Limb (tissue), 2 donors: Measurements from ENCODE around the gene PKP4.

Experiments used
- DNase-seq, 2 donors: peaks; one replicate each; pipeline ENCODE4 v3.0.0-alpha.2; 2016; ENCODE audit errors: extremely low spot score in 2 of 2

PKP4 gene

GRCh38 chr2:158583923-158584322, 127.2 kb downstream of the PKP4 start:
- DNase-seq: no peak

- no peak for DNase-seq
Observed at GRCh38 chr2:158586491-158586890, 129.7 kb downstream of the PKP4 start.

- no peak for DNase-seq
Observed at GRCh38 chr2:158589303-158589702, 132.6 kb downstream of the PKP4 start.

DNA sequence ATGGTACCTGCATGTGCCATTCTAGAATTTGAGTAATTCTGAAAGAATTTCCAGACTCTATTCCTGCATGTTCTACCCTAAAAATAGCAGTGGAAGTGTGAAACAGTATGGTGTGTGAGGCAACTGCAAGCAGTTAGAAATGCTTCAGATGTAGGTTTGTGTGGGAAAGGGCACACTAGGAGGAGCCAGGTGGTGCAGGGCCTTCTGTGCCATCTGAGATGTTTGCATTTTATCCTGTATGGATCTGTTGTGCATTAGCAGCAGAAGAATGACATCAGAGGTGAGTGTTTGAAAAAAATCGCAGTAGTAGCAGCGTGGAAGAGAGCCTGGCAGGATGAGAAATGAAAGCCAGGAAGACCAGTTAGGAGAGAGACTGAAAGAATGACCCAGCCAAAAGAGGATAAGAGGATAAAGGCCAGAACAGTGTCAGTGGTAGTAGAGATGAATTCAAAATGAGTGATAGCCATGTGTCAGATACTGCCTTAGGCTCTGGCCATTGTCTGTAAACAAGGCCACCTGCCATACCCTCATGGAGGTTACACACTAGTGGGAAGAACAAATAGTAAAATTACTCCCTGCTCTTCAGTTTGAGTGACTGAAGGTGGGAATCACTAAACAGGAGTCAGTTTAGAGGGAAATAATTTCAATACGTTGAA, 142.2 kb downstream of the PKP4 start:
- DNase-seq: no peak

- no peak for DNase-seq
Observed at GRCh38 chr2:158599609-158600008, 142.9 kb downstream of the PKP4 start.

DNA sequence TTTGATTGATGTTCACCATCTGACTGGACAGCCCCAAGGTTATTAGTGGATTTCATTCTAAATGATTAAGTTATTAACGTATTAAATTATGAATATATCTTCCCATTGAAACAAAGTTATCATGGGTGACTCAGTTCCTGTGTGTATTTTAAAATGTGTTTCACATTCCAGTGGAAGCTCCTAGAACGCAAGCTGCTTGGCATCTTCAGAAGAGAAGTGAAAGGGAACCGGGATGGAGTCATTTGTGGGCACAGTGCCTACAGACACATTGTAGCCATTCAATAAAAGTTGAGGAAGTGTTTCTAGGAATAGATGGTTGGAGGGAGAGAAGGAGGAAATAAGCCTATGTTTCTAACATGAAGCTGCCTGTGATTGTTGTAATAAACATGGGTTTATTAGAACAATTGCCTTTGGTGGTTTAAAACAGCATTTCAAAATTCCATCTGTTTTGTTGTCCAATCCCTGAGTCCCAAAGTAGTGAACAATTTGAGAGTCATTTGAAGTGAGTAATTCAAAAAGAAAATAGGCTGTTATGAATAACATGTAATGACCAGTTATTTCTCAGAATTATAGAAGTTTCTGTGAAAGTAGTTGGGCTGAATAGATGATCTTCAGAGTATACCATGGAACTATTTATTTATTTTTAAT, 143.5 kb downstream of the PKP4 start:
- DNase-seq: no peak

DNA sequence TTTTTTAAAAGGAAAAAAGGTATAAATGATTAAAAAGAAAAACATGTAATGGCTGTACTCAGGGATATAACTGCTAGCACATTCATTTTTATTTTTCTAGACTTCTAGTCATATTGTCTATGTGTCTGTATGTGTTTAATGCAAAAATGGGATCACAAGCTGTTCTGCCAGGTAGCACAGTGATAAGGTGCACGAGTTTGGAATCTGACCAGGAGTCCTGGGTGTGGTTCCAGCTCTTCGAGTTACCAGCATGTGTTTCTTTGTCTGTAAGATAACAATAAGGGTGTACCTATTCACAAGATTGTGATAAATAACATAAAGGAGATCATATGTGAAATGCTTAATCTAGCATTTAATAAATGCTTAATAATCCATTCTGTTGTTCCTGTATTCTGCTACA, 145.3 kb downstream of the PKP4 start:
- DNase-seq: no peak

- DNase-seq: no peak
Observed at GRCh38 chr2:158603205-158603604, 146.5 kb downstream of the PKP4 start.

DNA sequence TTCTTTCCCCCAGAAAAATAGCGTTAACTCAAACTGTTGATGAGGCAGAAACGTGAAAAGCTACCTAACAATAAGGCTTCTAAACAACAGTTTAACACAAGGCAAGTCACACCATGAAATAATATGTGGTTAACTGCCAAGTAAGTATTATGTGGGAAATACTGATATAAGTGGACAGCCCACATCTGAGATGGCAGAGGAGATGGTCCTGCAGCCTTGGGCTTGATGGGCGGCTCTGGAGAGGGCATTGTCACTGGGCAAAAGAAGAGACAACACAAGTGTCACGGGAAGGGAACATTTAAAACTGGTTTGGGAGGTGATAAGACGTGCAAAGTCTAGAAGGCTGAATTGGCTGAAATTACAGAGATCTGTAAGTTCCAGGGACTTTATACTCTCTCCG, 147.2 kb downstream of the PKP4 start:
- no peak for DNase-seq

DNA sequence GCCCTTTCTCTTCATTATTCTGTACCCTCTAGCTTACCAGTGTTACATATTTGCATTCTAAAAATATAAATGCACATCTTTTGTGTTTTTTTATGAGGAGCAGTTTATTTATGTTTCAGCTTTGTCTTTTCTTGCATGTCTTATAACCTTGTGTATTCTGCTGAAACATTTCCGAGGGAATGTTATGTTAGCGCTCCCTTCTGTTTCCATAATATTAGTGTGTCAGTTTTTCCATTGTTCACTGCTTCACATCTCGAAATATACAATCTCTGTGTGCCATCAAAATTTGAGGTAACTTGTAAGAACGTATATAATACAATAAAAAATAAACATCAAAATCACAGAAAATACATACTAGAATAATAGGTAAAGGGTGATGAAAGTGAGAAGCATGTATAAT, 153.3 kb downstream of the PKP4 start:
- DNase-seq: no peak

- no peak for DNase-seq
Observed at GRCh38 chr2:158616480-158617000, 159.8 kb downstream of the PKP4 start.

GRCh38 chr2:158618891-158619490, 162.2 kb downstream of the PKP4 start:
- DNase-seq: no peak

GRCh38 chr2:158619496-158619895, 162.7 kb downstream of the PKP4 start:
- no peak for DNase-seq

DNA sequence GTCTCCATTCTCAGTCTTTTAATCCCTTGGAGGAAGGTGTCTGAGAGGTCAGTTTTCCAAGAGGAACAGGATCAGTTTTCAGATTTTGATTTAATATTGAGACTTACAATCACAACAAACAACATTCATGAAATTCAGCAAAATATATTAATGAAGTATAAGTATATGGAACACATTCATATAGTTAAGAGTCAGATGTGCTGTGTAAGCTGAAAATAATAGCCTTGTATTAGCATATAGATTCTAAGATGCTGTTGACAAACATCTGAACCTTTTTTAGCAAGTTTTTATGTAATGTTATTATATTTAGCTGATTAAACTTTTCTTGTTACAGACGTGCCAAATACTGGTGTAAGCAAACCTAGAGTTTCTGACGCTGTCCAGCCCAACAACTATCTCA, 163.9 kb downstream of the PKP4 start:
- no peak for DNase-seq

- DNase-seq: no peak
Observed at GRCh38 chr2:158624071-158624667, 167.4 kb downstream of the PKP4 start.

DNA sequence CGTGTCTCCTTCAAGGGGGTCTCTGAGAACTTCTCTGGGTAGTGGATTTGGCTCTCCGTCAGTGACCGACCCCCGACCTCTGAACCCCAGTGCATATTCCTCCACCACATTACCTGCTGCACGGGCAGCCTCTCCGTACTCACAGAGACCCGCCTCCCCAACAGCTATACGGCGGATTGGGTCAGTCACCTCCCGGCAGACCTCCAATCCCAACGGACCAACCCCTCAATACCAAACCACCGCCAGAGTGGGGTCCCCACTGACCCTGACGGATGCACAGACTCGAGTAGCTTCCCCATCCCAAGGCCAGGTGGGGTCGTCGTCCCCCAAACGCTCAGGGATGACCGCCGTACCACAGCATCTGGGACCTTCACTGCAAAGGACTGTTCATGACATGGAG, 168.2 kb downstream of the PKP4 start:
- DNase-seq: no peak

GRCh38 chr2:158629116-158629515, 172.4 kb downstream of the PKP4 start:
- no peak for DNase-seq

- no peak for DNase-seq
Observed at GRCh38 chr2:158633261-158633660, 176.5 kb downstream of the PKP4 start.

DNA sequence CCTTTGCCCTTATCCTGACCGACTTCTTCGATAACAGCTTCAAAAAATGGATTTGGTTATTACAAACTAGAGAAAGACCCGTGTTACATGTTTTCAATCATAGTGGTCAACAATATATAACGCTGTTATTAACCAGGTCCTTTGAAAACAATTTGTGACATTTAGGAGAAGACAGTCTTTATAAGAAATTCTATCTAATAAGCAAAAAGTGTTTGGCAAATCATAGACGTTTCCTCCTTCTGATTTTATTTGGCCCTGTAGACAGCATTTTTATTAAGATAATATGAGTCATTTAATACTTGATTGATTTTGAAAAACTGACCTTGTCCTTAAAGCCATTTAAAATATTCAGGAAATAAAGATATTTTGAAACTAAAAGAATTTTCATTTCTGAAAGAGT, 177.9 kb downstream of the PKP4 start:
- DNase-seq: no peak

DNA sequence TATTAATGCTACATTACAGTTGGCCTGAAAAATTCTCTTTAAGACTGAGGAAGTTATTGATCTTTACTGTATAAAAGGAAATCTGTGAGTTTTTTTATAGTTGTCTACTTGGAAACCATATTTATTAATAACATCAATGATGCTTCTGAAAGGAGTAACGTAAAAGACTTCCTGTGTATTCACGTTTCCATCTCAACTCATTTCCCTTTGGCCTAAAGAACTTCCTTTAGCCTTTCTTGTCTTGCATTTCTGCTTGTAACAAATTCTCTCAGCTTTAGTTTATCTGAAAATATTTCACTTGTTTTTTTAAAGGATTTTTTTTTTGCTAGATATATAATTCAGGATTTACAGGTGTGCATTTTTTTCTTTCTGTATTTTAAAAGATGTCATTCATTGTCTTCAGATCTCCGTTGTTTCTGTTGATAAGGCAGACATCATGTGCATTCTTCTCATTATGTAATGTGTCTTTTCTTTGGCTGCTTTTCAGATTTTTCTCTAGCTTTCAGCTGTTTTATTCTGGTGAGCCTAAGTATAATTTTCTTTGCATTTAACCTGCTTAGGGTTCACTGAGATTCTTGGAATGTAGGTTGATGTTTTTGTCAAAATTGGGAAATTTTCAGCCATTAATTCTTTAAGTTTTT, 179.3 kb downstream of the PKP4 start:
- no peak for DNase-seq

GRCh38 chr2:158637357-158637756, 180.6 kb downstream of the PKP4 start:
- no peak for DNase-seq

DNA sequence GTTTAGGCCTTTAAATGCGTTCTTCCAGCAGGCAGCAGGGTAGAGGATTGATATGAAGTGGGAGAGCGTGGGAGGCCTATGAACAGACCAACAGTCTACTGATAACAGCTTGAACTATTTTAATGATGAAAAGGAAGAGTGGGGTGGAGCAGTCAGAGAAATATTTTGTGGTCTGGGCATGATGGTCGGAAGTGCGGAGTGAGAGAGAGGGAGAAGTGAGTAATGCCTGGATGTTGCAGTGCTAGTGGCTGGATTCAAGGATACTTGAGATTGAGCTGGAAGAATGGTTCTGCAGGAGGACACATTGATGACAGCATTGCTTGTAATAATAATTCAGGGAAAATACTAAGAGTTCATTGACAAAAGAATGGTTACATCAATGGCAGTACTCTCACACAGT, 187.4 kb downstream of the PKP4 start:
- DNase-seq: no peak
